ENCODE results near the gene ERMAP. TPM values are rescaled to one million over a fixed set of nuclear protein-coding genes. Genes with fewer than 3 reads are reported as not detected.

Gene ERMAP
- total and polyA plus RNA-seq, 2 of the 8 experiments (the other 6 are each of a cell fraction or from before 2014, with no cell fraction given): 2.5 to 3.9 TPM

DNA sequence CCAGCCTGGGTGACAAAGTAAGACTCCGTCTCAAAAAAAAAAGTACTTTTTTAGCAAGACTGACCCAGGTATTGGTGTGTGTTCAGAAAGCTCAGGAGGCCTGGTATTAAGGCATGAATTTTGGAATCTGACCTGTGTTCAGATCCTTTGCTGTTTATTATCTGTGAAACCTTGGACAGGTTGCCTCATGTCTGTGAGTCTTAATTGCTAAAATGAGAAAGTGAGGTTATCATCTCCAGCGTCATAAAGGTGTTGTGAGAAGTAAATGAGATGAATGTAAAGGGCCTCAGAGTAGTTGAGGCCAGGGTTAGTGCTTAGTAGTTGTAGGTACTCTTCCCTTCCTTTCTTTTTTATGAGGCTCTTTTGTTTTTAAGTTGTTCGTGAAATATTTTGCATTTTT lies 47.1 kb upstream of the ERMAP start (continued):
- TF ChIP-seq E2F6 (IDR thresholded peaks at IDR 0.05): no peak
- TF ChIP-seq CTCF (IDR thresholded peaks at IDR 0.05; ENCODE audit: control extremely low read depth in 1 of 3, insufficient read depth in 1 of 3, low read depth in 1 of 3, low read length in 3 of 3): no peak
- no peak for TF ChIP-seq SIX5 (IDR thresholded peaks at IDR 0.05; ENCODE audit: low read depth, low read length)
- no peak for TF ChIP-seq SP1 (IDR thresholded peaks at IDR 0.05; ENCODE audit: low read depth, low read length)
- TF ChIP-seq RNF2 (IDR thresholded peaks at IDR 0.05; ENCODE audit: borderline replicate concordance, low read depth, low read length, missing control alignments, poor library complexity, severe bottlenecking): no peak
- no peak for TF ChIP-seq CBX8 (IDR thresholded peaks at IDR 0.05; ENCODE audit: borderline replicate concordance, low read depth, low read length)

All from H1 (cell line).